GM23338 (cell line): ENCODE results near the gene ELOVL6. TPM values are rescaled to one million over a fixed set of nuclear protein-coding genes. Genes with fewer than 3 reads are reported as not detected.

ENCODE experiments used
- ATAC-seq: fragments of 200-7000 bp; cut with Tn5 transposase; 3 replicates; pipeline ENCODE4 v1.9.1; 2020
- DNase-seq: peaks from one replicate; pipeline ENCODE4 v3.0.0-alpha.2; 2015; ENCODE audit warnings: low spot score
- H2AFZ ChIP-seq: fragments of 200-600 bp; sonication (generic); 2 replicates; pipeline ENCODE4 v1.8.0; 2016; ENCODE audit warnings: antibody characterized with exemption, mild to moderate bottlenecking, moderate library complexity
- H3F3A ChIP-seq: fragments of 200-600 bp; sonication (generic); replicated peaks from 2 replicates; pipeline ENCODE4 v1.8.0; 2017; ENCODE audit warnings: antibody characterized with exemption, mixed run types, low read depth
- H3K27ac ChIP-seq: fragments of 200-600 bp; sonication (generic); 2 replicates; pipeline ENCODE4 v1.6.1; 2016; ENCODE audit warnings: low read depth
- H3K27me3 ChIP-seq: fragments of 200-600 bp; sonication (generic); 2 replicates; pipeline ENCODE4 v1.8.0; 2016; ENCODE audit warnings: mild to moderate bottlenecking, mixed run types, moderate library complexity; ENCODE audit not compliant: insufficient read depth
- H3K36me3 ChIP-seq: fragments of 200-600 bp; sonication (generic); 2 replicates; pipeline ENCODE4 v1.8.0; 2016; ENCODE audit warnings: mild to moderate bottlenecking; ENCODE audit not compliant: insufficient read depth
- H3K4me1 ChIP-seq: fragments of 200-600 bp; sonication (generic); 2 replicates; pipeline ENCODE4 v1.8.0; 2016; ENCODE audit warnings: mild to moderate bottlenecking, moderate library complexity; ENCODE audit not compliant: insufficient read depth
- H3K4me2 ChIP-seq: fragments of 200-600 bp; sonication (generic); 2 replicates; pipeline ENCODE4 v1.7.1; 2017; ENCODE audit warnings: mixed run types
- H3K4me3 ChIP-seq: fragments of 200-600 bp; sonication (generic); 2 replicates; pipeline ENCODE4 v1.6.1; 2016; ENCODE audit warnings: mixed run types
- H3K79me2 ChIP-seq: fragments of 200-600 bp; sonication (generic); replicated peaks from 2 replicates; pipeline ENCODE4 v1.8.0; 2017; ENCODE audit warnings: mild to moderate bottlenecking; ENCODE audit not compliant: insufficient read depth
- H3K9me2 ChIP-seq: fragments of 200-600 bp; sonication (generic); 2 replicates; pipeline ENCODE4 v1.8.0; 2017; ENCODE audit not compliant: insufficient read depth
- H4K20me1 ChIP-seq: fragments of 200-600 bp; sonication (generic); replicated peaks from 2 replicates; pipeline ENCODE4 v1.8.0; 2017; ENCODE audit warnings: mild to moderate bottlenecking; ENCODE audit not compliant: insufficient read depth
- H3K27ac Mint-ChIP-seq: 2 replicates; pipeline ENCODE4 v1.8.0; 2020; ENCODE audit warnings: inconsistent platforms, mild to moderate bottlenecking, moderate library complexity, mixed read lengths
- H3K27me3 Mint-ChIP-seq: 3 replicates; pipeline ENCODE4 v1.8.0; 2022; ENCODE audit warnings: low read depth, mild to moderate bottlenecking, moderate library complexity, mixed read lengths, inconsistent platforms; ENCODE audit not compliant: insufficient read depth, poor library complexity
- H3K36me3 Mint-ChIP-seq: 3 replicates; pipeline ENCODE4 v1.8.0; 2021; ENCODE audit warnings: low read depth, mild to moderate bottlenecking, inconsistent platforms, moderate library complexity, mixed read lengths
- H3K4me1 Mint-ChIP-seq: 3 replicates; pipeline ENCODE4 v1.8.0; 2020; ENCODE audit warnings: mild to moderate bottlenecking, inconsistent platforms, mixed read lengths
- H3K4me3 Mint-ChIP-seq: 3 replicates; pipeline ENCODE4 v1.8.0; 2021; ENCODE audit warnings: moderate library complexity, mild to moderate bottlenecking, inconsistent platforms, mixed read lengths
- H3K9me3 Mint-ChIP-seq: 3 replicates; pipeline ENCODE4 v1.8.0; 2020; ENCODE audit warnings: moderate library complexity, mild to moderate bottlenecking, inconsistent platforms, mixed read lengths
- CREB1 ChIP-seq: fragments of 250-450 bp; sonication (Bioruptor Pico); IDR thresholded peaks from 2 replicates; pipeline ENCODE4 v1.5.0; 2020; ENCODE audit warnings: low read depth, mild to moderate bottlenecking, moderate library complexity
- EZH2 ChIP-seq: fragments of 200-600 bp; sonication (generic); IDR thresholded peaks from one replicate; pipeline ENCODE4 v1.8.0; 2017; ENCODE audit warnings: antibody characterized with exemption, mild to moderate bottlenecking, low read depth; ENCODE audit not compliant: unreplicated experiment
- EZH2phosphoT487 ChIP-seq: fragments of 200-600 bp; sonication (generic); IDR thresholded peaks from one replicate; pipeline ENCODE4 v1.8.1; 2018; ENCODE audit warnings: antibody characterized with exemption; ENCODE audit not compliant: unreplicated experiment
- JUNB ChIP-seq: IDR thresholded peaks from one replicate; pipeline ENCODE4 v1.6.1; 2016; ENCODE audit warnings: antibody characterized with exemption; ENCODE audit not compliant: unreplicated experiment
- NANOG ChIP-seq: IDR thresholded peaks from 2 replicates; pipeline ENCODE4 v1.6.1; 2016; ENCODE audit warnings: antibody characterized with exemption, borderline replicate concordance
- POLR2AphosphoS5 ChIP-seq: IDR thresholded peaks from 2 replicates; pipeline ENCODE4 v1.6.1; 2016; ENCODE audit warnings: antibody characterized with exemption, low read depth
- STAT1 ChIP-seq: IDR thresholded peaks from one replicate; pipeline ENCODE4 v1.6.1; 2016; ENCODE audit warnings: antibody characterized with exemption; ENCODE audit not compliant: unreplicated experiment
- ZNF114 ChIP-seq: fragments of 250-450 bp; sonication (Bioruptor Pico); IDR thresholded peaks from 2 replicates; pipeline ENCODE4 v1.5.0; 2020; ENCODE audit warnings: mild to moderate bottlenecking, moderate library complexity
- ZNF331 ChIP-seq: fragments of 250-450 bp; sonication (Bioruptor Pico); IDR thresholded peaks from 2 replicates; pipeline ENCODE4 v1.5.0; 2020; ENCODE audit warnings: low read depth, mild to moderate bottlenecking, moderate library complexity
- polyA plus RNA-seq: library from polyadenylated mRNA; unstranded; fragments of >200 nt; fragmentation: Nextera tagmentation; extraction: Ambion mirVana; gene quantifications from 2 replicates; pipeline ENCODE4 v1.2.1, GENCODE V29; 2016
- total RNA-seq: library from RNA; depleted of rRNA; stranded (reverse); fragments of >200 nt; shearing (Covaris generic); gene quantifications from 2 replicates; pipeline ENCODE4 v1.2.3, GENCODE V29; 2014
- TF ChIP-seq, protein P1 (sequence below), 2 experiments: fragments of 200-600 bp in 1 of 2; sonication (generic) in 1 of 2; conservative IDR thresholded peaks; 2 replicates each; pipeline versions ENCODE4 v1.5.1 to v1.6.1; 2016 to 2017; ENCODE audit warnings: antibody characterized with exemption in 2 of 2, low read depth in 2 of 2, mild to moderate bottlenecking in 2 of 2, moderate library complexity in 1 of 2
- TF ChIP-seq, protein P2 (sequence below): IDR thresholded peaks from 2 replicates; pipeline ENCODE4 v1.6.1; 2016; ENCODE audit warnings: antibody characterized with exemption
- TF ChIP-seq, protein P3 (sequence below): IDR thresholded peaks from one replicate; pipeline ENCODE4 v1.6.1; 2018; ENCODE audit warnings: antibody characterized with exemption; ENCODE audit not compliant: unreplicated experiment
- TF ChIP-seq, protein P4 (sequence below): fragments of 250-450 bp; sonication (Bioruptor Pico); IDR thresholded peaks from 2 replicates; pipeline ENCODE4 v1.5.0; 2020; ENCODE audit warnings: mild to moderate bottlenecking, moderate library complexity

ELOVL6 gene
- total and polyA plus RNA-seq, 2 experiments from 2014 or later, result 82.7 to 89.5 TPM

DNA sequence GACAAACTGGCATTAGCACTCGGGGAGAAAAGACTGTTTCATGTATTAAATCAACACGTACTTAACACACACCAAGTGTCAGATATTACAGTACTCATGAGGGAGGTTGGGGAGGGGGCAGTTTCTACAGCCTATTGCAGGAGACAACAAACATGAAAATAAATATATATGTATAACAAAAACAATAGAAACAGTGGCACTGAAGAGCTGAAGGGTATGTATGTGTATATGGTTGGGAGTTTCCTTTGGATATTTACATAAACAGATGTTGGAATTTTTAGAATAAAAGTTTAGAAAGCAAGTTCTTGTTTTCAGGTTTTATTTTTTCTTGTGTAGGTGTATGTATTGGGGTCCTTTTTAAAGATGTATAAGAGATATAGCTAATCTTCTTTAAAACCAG lies 133.5 kb downstream of the ELOVL6 start:
- no peaks in the 10 kb centered on the region for H3K36me3 ChIP-seq
- Mint-ChIP-seq H3K4me1 (no peaks in the 10 kb centered on the region), H3K4me3 (no peak overlapping the region), H3K27me3 (no peaks in the 10 kb centered on the region), H3K9me3 (no peaks in the 10 kb centered on the region), H3K36me3 (no peaks in the 10 kb centered on the region; the same call in 2 of the 3 replicates), H3K27ac (no peak overlapping the region)
- H4K20me1 ChIP-seq, result peaks cover 34% of the 10 kb centered on the region
- DNase-seq (no peak), ATAC-seq (no peak)
- H3K4me1 ChIP-seq, result no peaks in the 10 kb centered on the region
- H3K9me2 ChIP-seq, result no peaks in the 10 kb centered on the region
- no peak overlapping the region for H3K27ac ChIP-seq
- H3K4me3 ChIP-seq, result no peak overlapping the region
- no peaks in the 10 kb centered on the region for H3F3A ChIP-seq
- no peak overlapping the region for H3K4me2 ChIP-seq
- H2AFZ ChIP-seq, result no peak overlapping the region
- H3K79me2 ChIP-seq, result peaks cover 33% of the 10 kb centered on the region
- TF ChIP-seq EZH2phosphoT487, result no peak
- TF ChIP-seq, protein P1, sequence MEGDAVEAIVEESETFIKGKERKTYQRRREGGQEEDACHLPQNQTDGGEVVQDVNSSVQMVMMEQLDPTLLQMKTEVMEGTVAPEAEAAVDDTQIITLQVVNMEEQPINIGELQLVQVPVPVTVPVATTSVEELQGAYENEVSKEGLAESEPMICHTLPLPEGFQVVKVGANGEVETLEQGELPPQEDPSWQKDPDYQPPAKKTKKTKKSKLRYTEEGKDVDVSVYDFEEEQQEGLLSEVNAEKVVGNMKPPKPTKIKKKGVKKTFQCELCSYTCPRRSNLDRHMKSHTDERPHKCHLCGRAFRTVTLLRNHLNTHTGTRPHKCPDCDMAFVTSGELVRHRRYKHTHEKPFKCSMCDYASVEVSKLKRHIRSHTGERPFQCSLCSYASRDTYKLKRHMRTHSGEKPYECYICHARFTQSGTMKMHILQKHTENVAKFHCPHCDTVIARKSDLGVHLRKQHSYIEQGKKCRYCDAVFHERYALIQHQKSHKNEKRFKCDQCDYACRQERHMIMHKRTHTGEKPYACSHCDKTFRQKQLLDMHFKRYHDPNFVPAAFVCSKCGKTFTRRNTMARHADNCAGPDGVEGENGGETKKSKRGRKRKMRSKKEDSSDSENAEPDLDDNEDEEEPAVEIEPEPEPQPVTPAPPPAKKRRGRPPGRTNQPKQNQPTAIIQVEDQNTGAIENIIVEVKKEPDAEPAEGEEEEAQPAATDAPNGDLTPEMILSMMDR (conservative IDR thresholded peaks at IDR 0.05; ENCODE audit: low read depth in 2 of 2), result no peak
- TF ChIP-seq EZH2, result no peak
- TF ChIP-seq, protein P2, sequence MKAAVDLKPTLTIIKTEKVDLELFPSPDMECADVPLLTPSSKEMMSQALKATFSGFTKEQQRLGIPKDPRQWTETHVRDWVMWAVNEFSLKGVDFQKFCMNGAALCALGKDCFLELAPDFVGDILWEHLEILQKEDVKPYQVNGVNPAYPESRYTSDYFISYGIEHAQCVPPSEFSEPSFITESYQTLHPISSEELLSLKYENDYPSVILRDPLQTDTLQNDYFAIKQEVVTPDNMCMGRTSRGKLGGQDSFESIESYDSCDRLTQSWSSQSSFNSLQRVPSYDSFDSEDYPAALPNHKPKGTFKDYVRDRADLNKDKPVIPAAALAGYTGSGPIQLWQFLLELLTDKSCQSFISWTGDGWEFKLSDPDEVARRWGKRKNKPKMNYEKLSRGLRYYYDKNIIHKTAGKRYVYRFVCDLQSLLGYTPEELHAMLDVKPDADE, result no peak
- TF ChIP-seq NANOG, result no peak
- TF ChIP-seq POLR2AphosphoS5, result no peak
- TF ChIP-seq JUNB, result no peak
- TF ChIP-seq ZNF114, result no peak
- TF ChIP-seq, protein P3, sequence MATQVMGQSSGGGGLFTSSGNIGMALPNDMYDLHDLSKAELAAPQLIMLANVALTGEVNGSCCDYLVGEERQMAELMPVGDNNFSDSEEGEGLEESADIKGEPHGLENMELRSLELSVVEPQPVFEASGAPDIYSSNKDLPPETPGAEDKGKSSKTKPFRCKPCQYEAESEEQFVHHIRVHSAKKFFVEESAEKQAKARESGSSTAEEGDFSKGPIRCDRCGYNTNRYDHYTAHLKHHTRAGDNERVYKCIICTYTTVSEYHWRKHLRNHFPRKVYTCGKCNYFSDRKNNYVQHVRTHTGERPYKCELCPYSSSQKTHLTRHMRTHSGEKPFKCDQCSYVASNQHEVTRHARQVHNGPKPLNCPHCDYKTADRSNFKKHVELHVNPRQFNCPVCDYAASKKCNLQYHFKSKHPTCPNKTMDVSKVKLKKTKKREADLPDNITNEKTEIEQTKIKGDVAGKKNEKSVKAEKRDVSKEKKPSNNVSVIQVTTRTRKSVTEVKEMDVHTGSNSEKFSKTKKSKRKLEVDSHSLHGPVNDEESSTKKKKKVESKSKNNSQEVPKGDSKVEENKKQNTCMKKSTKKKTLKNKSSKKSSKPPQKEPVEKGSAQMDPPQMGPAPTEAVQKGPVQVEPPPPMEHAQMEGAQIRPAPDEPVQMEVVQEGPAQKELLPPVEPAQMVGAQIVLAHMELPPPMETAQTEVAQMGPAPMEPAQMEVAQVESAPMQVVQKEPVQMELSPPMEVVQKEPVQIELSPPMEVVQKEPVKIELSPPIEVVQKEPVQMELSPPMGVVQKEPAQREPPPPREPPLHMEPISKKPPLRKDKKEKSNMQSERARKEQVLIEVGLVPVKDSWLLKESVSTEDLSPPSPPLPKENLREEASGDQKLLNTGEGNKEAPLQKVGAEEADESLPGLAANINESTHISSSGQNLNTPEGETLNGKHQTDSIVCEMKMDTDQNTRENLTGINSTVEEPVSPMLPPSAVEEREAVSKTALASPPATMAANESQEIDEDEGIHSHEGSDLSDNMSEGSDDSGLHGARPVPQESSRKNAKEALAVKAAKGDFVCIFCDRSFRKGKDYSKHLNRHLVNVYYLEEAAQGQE, result no peak
- TF ChIP-seq ZNF331 (CRISPR knock-in tag), result no peak
- no peak for TF ChIP-seq STAT1
- TF ChIP-seq CREB1 (CRISPR knock-in tag), result no peak
- TF ChIP-seq, protein P4, sequence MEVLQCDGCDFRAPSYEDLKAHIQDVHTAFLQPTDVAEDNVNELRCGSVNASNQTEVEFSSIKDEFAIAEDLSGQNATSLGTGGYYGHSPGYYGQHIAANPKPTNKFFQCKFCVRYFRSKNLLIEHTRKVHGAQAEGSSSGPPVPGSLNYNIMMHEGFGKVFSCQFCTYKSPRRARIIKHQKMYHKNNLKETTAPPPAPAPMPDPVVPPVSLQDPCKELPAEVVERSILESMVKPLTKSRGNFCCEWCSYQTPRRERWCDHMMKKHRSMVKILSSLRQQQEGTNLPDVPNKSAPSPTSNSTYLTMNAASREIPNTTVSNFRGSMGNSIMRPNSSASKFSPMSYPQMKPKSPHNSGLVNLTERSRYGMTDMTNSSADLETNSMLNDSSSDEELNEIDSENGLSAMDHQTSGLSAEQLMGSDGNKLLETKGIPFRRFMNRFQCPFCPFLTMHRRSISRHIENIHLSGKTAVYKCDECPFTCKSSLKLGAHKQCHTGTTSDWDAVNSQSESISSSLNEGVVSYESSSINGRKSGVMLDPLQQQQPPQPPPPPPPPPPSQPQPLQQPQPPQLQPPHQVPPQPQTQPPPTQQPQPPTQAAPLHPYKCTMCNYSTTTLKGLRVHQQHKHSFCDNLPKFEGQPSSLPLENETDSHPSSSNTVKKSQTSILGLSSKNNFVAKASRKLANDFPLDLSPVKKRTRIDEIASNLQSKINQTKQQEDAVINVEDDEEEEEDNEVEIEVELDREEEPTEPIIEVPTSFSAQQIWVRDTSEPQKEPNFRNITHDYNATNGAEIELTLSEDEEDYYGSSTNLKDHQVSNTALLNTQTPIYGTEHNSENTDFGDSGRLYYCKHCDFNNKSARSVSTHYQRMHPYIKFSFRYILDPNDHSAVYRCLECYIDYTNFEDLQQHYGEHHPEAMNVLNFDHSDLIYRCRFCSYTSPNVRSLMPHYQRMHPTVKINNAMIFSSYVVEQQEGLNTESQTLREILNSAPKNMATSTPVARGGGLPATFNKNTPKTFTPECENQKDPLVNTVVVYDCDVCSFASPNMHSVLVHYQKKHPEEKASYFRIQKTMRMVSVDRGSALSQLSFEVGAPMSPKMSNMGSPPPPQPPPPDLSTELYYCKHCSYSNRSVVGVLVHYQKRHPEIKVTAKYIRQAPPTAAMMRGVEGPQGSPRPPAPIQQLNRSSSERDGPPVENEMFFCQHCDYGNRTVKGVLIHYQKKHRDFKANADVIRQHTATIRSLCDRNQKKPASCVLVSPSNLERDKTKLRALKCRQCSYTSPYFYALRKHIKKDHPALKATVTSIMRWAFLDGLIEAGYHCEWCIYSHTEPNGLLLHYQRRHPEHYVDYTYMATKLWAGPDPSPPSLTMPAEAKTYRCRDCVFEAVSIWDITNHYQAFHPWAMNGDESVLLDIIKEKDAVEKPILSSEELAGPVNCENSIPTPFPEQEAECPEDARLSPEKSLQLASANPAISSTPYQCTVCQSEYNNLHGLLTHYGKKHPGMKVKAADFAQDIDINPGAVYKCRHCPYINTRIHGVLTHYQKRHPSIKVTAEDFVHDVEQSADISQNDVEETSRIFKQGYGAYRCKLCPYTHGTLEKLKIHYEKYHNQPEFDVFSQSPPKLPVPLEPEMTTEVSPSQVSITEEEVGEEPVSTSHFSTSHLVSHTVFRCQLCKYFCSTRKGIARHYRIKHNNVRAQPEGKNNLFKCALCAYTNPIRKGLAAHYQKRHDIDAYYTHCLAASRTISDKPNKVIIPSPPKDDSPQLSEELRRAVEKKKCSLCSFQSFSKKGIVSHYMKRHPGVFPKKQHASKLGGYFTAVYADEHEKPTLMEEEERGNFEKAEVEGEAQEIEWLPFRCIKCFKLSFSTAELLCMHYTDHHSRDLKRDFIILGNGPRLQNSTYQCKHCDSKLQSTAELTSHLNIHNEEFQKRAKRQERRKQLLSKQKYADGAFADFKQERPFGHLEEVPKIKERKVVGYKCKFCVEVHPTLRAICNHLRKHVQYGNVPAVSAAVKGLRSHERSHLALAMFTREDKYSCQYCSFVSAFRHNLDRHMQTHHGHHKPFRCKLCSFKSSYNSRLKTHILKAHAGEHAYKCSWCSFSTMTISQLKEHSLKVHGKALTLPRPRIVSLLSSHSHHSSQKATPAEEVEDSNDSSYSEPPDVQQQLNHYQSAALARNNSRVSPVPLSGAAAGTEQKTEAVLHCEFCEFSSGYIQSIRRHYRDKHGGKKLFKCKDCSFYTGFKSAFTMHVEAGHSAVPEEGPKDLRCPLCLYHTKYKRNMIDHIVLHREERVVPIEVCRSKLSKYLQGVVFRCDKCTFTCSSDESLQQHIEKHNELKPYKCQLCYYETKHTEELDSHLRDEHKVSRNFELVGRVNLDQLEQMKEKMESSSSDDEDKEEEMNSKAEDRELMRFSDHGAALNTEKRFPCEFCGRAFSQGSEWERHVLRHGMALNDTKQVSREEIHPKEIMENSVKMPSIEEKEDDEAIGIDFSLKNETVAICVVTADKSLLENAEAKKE (CRISPR knock-in tag), result no peak
- H3K27me3 ChIP-seq, result no peaks in the 10 kb centered on the region
